Effector CD4-positive, alpha-beta T cell (primary cell): ENCODE data around the gene GJB6.

Source experiments
- DNase-seq: peaks from one replicate; pipeline ENCODE4 v3.0.0-alpha.2; 2020

GJB6 gene

GRCh38 chr13:20227288-20227687 is 4.8 kb downstream of the GJB6 start:
- DNase-seq: no peak

- no peak for DNase-seq
Measured at GRCh38 chr13:20222553-20222952, 9.6 kb downstream of the GJB6 start.

- no peak for DNase-seq
Measured at GRCh38 chr13:20221772-20222171, 10.3 kb downstream of the GJB6 start.

GRCh38 chr13:20219577-20219976 is 12.5 kb downstream of the GJB6 start:
- no peak for DNase-seq

- no peak for DNase-seq
Measured at GRCh38 chr13:20217168-20217567, 15.0 kb downstream of the GJB6 start.

- DNase-seq: no peak
Measured at GRCh38 chr13:20209948-20210347, 22.2 kb downstream of the GJB6 start.

- DNase-seq: no peak
Measured at GRCh38 chr13:20206698-20207235, 25.4 kb downstream of the GJB6 start.

- DNase-seq: no peak
Measured at GRCh38 chr13:20206065-20206697, 25.9 kb downstream of the GJB6 start.

- no peak for DNase-seq
Measured at GRCh38 chr13:20198781-20199180, 33.3 kb downstream of the GJB6 start.

GRCh38 chr13:20197361-20197834 is 34.7 kb downstream of the GJB6 start:
- no peak for DNase-seq

GRCh38 chr13:20195801-20196200 is 36.3 kb downstream of the GJB6 start:
- no peak for DNase-seq

- DNase-seq: no peak
Measured at GRCh38 chr13:20193907-20194631, 38.0 kb downstream of the GJB6 start.

GRCh38 chr13:20193162-20193906 is 38.8 kb downstream of the GJB6 start:
- no peak for DNase-seq

GRCh38 chr13:20192836-20193161 is 39.3 kb downstream of the GJB6 start, which contains the start of gene GJB2:
Gene GJB2 (minus strand): TSS chr13:20192938. CDS start chr13:20189581, 3,357 bp downstream.
- DNase-seq: no peak

GRCh38 chr13:20192158-20192835 is 39.8 kb downstream of the GJB6 start:
- no peak for DNase-seq

- DNase-seq: no peak
Measured at GRCh38 chr13:20191311-20192157, 40.6 kb downstream of the GJB6 start.

GRCh38 chr13:20190481-20191310 is 41.4 kb downstream of the GJB6 start:
- no peak for DNase-seq

GRCh38 chr13:20190076-20190475 is 42.0 kb downstream of the GJB6 start:
- no peak for DNase-seq

GRCh38 chr13:20188667-20189553 is 43.2 kb downstream of the GJB6 start:
- no peak for DNase-seq

- DNase-seq: no peak
Measured at GRCh38 chr13:20186771-20187170, 45.3 kb downstream of the GJB6 start.
